ENCODE measurements around the gene CDH11. TPM values are rescaled to one million over a fixed set of nuclear protein-coding genes. Genes with fewer than 3 reads are reported as not detected.

CDH11 gene
- polyA plus RNA-seq, 3 donors, result 0.91 to 8.8 (median 6.7) TPM

GRCh38 chr16:64898159-64898558, 223.7 kb downstream of the CDH11 start:
- H3K27ac ChIP-seq (ENCODE audit: low read depth, low read length), result no peak overlapping the region
- 57 to 65% (median 61%) methylated on average over 2 of the region's 2 CpGs for WGBS, 3 donors

Data from adipose tissue (tissue), 3 donors.